ENCODE results near the gene ZNF407. TPM values are rescaled to one million over a fixed set of nuclear protein-coding genes. Genes with fewer than 3 reads are reported as not detected.
A peak's percentile ranks its signal among the peaks of the same experiment; 100 is the strongest.

ZNF407 gene
- total and polyA plus RNA-seq, 3 donors from 2014 or later = 10.9 to 35.9 (median 30.8) TPM

- peak; percentile 2 for DNase-seq
- Histone ChIP-seq H3K27me3 (no peaks in the 10 kb centered on the region), H3K36me3 (ENCODE audit: low read depth, missing control alignments) (no peaks in the 10 kb centered on the region), H3K9me3 (no peaks in the 10 kb centered on the region), H3K4me1 (no peaks in the 10 kb centered on the region), H3K4me3 (no peak overlapping the region), H3K27ac (no peak overlapping the region)
- TF ChIP-seq, protein P1, sequence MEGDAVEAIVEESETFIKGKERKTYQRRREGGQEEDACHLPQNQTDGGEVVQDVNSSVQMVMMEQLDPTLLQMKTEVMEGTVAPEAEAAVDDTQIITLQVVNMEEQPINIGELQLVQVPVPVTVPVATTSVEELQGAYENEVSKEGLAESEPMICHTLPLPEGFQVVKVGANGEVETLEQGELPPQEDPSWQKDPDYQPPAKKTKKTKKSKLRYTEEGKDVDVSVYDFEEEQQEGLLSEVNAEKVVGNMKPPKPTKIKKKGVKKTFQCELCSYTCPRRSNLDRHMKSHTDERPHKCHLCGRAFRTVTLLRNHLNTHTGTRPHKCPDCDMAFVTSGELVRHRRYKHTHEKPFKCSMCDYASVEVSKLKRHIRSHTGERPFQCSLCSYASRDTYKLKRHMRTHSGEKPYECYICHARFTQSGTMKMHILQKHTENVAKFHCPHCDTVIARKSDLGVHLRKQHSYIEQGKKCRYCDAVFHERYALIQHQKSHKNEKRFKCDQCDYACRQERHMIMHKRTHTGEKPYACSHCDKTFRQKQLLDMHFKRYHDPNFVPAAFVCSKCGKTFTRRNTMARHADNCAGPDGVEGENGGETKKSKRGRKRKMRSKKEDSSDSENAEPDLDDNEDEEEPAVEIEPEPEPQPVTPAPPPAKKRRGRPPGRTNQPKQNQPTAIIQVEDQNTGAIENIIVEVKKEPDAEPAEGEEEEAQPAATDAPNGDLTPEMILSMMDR (IDR thresholded peaks at IDR 0.05) = no peak
- no peak for TF ChIP-seq POLR2A (IDR thresholded peaks at IDR 0.05)
- intact Hi-C loops (cut with DNase I; ENCODE audit: low total_unique reads) = no loop called here
- WGBS, 2 donors = 88 to 90% methylated on average over 17 to 19 of the region's 19 CpGs
These were observed 509.7 kb downstream of the ZNF407 start for GRCh38 chr18:75107196-75107930.

- Histone ChIP-seq H3K9me3 (no peaks in the 10 kb centered on the region), H3K4me1 (no peaks in the 10 kb centered on the region), H3K27ac (no peak overlapping the region), H3K27me3 (no peaks in the 10 kb centered on the region), H3K36me3 (ENCODE audit: low read depth, missing control alignments) (no peaks in the 10 kb centered on the region), H3K4me3 (no peak overlapping the region)
- DNase-seq = peak; percentile 2
- intact Hi-C loops (cut with DNase I; ENCODE audit: low total_unique reads) = no loop called here
- TF ChIP-seq, protein P1 (IDR thresholded peaks at IDR 0.05) = no peak
- WGBS, 2 donors = 75 to 94% methylated on average over 7 to 8 of the region's 8 CpGs
These were observed 510.2 kb downstream of the ZNF407 start for GRCh38 chr18:75107931-75108276.

- Histone ChIP-seq H3K27me3 (no peaks in the 10 kb centered on the region), H3K4me3 (no peak overlapping the region), H3K4me1 (no peaks in the 10 kb centered on the region), H3K9me3 (no peaks in the 10 kb centered on the region), H3K36me3 (ENCODE audit: low read depth, missing control alignments) (no peaks in the 10 kb centered on the region), H3K27ac (no peak overlapping the region)
- 83 to 86% methylated on average over 20 of the region's 20 CpGs for WGBS, 2 donors
- TF ChIP-seq, protein P1 (IDR thresholded peaks at IDR 0.05) = no peak
- TF ChIP-seq POLR2A (IDR thresholded peaks at IDR 0.05) = no peak
- no peak for DNase-seq
- intact Hi-C loops (cut with DNase I; ENCODE audit: low total_unique reads) = no loop called here
These were observed 511.1 kb downstream of the ZNF407 start for GRCh38 chr18:75108579-75109318.

GRCh38 chr18:75109319-75109691 is 511.6 kb downstream of the ZNF407 start:
- Histone ChIP-seq H3K36me3 (ENCODE audit: low read depth, missing control alignments) (no peaks in the 10 kb centered on the region), H3K4me1 (no peaks in the 10 kb centered on the region), H3K27me3 (no peaks in the 10 kb centered on the region), H3K9me3 (no peaks in the 10 kb centered on the region), H3K27ac (no peak overlapping the region), H3K4me3 (no peak overlapping the region)
- peak; percentile 6 for DNase-seq
- 31 to 58% methylated on average over 7 of the region's 7 CpGs for WGBS, 2 donors
- TF ChIP-seq, protein P1 (IDR thresholded peaks at IDR 0.05) = no peak
- TF ChIP-seq POLR2A (IDR thresholded peaks at IDR 0.05) = no peak
- intact Hi-C loops (cut with DNase I; ENCODE audit: low total_unique reads) = no loop called here

Data from testis (tissue), 3 donors.